Measurements from ENCODE around the gene WNT7B. TPM values are rescaled to one million over a fixed set of nuclear protein-coding genes. Genes with fewer than 3 reads are reported as not detected.

Gene WNT7B
- total RNA-seq, 4 donors from 2014 or later: 0.28 to 0.48 TPM; not detected in 2

- TF ChIP-seq CTCF (IDR thresholded peaks at IDR 0.05): no peak
- ATAC-seq (ENCODE audit: low FRiP score) (no peak), DNase-seq (ENCODE audit: low spot score) (no peak)
These were observed 69.0 kb downstream of the WNT7B start for GRCh38 chr22:45907996-45908395.

GRCh38 chr22:45907378-45907777, 69.6 kb downstream of the WNT7B start:
- DNase-seq (ENCODE audit: low spot score) (no peak), ATAC-seq (ENCODE audit: low FRiP score) (no peak)
- TF ChIP-seq CTCF (IDR thresholded peaks at IDR 0.05): no peak

- TF ChIP-seq CTCF (IDR thresholded peaks at IDR 0.05): no peak
- ATAC-seq (ENCODE audit: low FRiP score) (no peak), DNase-seq (ENCODE audit: low spot score) (no peak)
These were observed 70.0 kb downstream of the WNT7B start for GRCh38 chr22:45906946-45907345.

- TF ChIP-seq CTCF (IDR thresholded peaks at IDR 0.05): no peak
- ATAC-seq (ENCODE audit: low FRiP score) (no peak), DNase-seq (ENCODE audit: low spot score) (no peak)
These were observed 70.8 kb downstream of the WNT7B start for GRCh38 chr22:45905924-45906865.

GRCh38 chr22:45905326-45905923, 71.5 kb downstream of the WNT7B start:
- ATAC-seq (ENCODE audit: low FRiP score): no peak
- TF ChIP-seq CTCF (IDR thresholded peaks at IDR 0.05): no peak
- no peak for DNase-seq (ENCODE audit: low spot score)

- no peak for DNase-seq (ENCODE audit: low spot score)
- no peak for ATAC-seq (ENCODE audit: low FRiP score)
- TF ChIP-seq CTCF (IDR thresholded peaks at IDR 0.05): no peak
These were observed 72.7 kb downstream of the WNT7B start for GRCh38 chr22:45904236-45904635.

Data from omental fat pad (tissue), 4 donors.